Thyroid gland (tissue), 4 donors: Measurements from ENCODE around the gene RAX.

Experiments
- CTCF ChIP-seq, 6 experiments: fragments of 200-600 bp in 3 of 6; fragments of 450-650 bp in 3 of 6; sonication (generic) in 3 of 6; IDR thresholded peaks; one replicate each; pipeline ENCODE4 v1.5.1; 2016 to 2019; ENCODE audit warnings: antibody characterized with exemption in 6 of 6, mild to moderate bottlenecking in 2 of 6, inconsistent platforms in 1 of 6, moderate library complexity in 1 of 6
- POLR2A ChIP-seq, 2 donors: fragments of 450-650 bp; IDR thresholded peaks; one replicate each; pipeline ENCODE4 v1.6.1; 2017; ENCODE audit warnings: antibody characterized with exemption in 2 of 2, mild to moderate bottlenecking in 2 of 2, moderate library complexity in 1 of 2

- TF ChIP-seq CTCF (IDR thresholded peaks at IDR 0.05) (no peak), POLR2A (IDR thresholded peaks at IDR 0.05) (no peak)
Observed at GRCh38 chr18:59303656-59304195, 30.5 kb upstream of the RAX start.
